WTC11 (cell line): ENCODE measurements around the gene OR2G3. TPM values are rescaled to one million over a fixed set of nuclear protein-coding genes. Genes with fewer than 3 reads are reported as not detected.

ENCODE experiments used
- ATAC-seq: fragments of 200-7000 bp; cut with Tn5 transposase; 2 replicates; pipeline ENCODE4 v1.10.0; 2021; ENCODE audit warnings: mild to moderate bottlenecking, moderate library complexity
- CTCF ChIA-PET: fragments of 300-600 bp; sonication (Branson Sonifier 250); formaldehyde crosslinking; loops from one replicate; lab custom pipeline; 2021; ENCODE audit warnings: antibody characterized with exemption; lab: Charles Lee
- POLR2A ChIA-PET: fragments of 350-600 bp; sonication (Branson Sonifier 250); formaldehyde crosslinking; loops from one replicate; lab custom pipeline; 2021; ENCODE audit warnings: antibody characterized with exemption; lab: Charles Lee
- DNase-seq: peaks from one replicate; pipeline ENCODE4 v3.0.0; 2021; ENCODE audit warnings: low spot score
- H3K27ac Mint-ChIP-seq: 2 replicates; pipeline ENCODE4 v1.8.0; 2021; ENCODE audit warnings: mixed read lengths
- H3K27me3 Mint-ChIP-seq: 2 replicates; pipeline ENCODE4 v1.8.0; 2021; ENCODE audit warnings: low read depth, mild to moderate bottlenecking, moderate library complexity, mixed read lengths
- H3K36me3 Mint-ChIP-seq: 2 replicates; pipeline ENCODE4 v1.8.0; 2021; ENCODE audit warnings: mixed read lengths
- H3K4me1 Mint-ChIP-seq: 2 replicates; pipeline ENCODE4 v1.8.0; 2022; ENCODE audit warnings: mixed read lengths
- H3K4me3 Mint-ChIP-seq: 2 replicates; pipeline ENCODE4 v1.8.0; 2021; ENCODE audit warnings: mild to moderate bottlenecking, moderate library complexity, mixed read lengths
- H3K9me3 Mint-ChIP-seq: 2 replicates; pipeline ENCODE4 v1.8.0; 2021; ENCODE audit warnings: mixed read lengths
- ATF1 ChIP-seq: sonication (generic); formaldehyde crosslinking; IDR thresholded peaks from 2 replicates; pipeline ENCODE4 v1.8.1; 2023; ENCODE audit warnings: mild to moderate bottlenecking, moderate library complexity, missing genetic modification reagents
- EMX1 ChIP-seq: fragments of 250-450 bp; sonication (Bioruptor Pico); IDR thresholded peaks from 2 replicates; pipeline ENCODE4 v1.8.0; 2021; ENCODE audit warnings: mild to moderate bottlenecking
- ETV6 ChIP-seq: sonication (generic); formaldehyde crosslinking; IDR thresholded peaks from 2 replicates; pipeline ENCODE4 v1.8.1; 2022; ENCODE audit warnings: mild to moderate bottlenecking, missing genetic modification reagents
- FOXJ3 ChIP-seq: sonication (generic); formaldehyde crosslinking; IDR thresholded peaks from 2 replicates; pipeline ENCODE4 v1.9.0; 2021; ENCODE audit warnings: missing genetic modification reagents, mild to moderate bottlenecking, borderline replicate concordance
- FOXK1 ChIP-seq: sonication (generic); formaldehyde crosslinking; IDR thresholded peaks from 2 replicates; pipeline ENCODE4 v1.8.0; 2022; ENCODE audit warnings: mild to moderate bottlenecking, moderate library complexity, missing genetic modification reagents
- GABPB1 ChIP-seq: sonication (generic); formaldehyde crosslinking; IDR thresholded peaks from 2 replicates; pipeline ENCODE4 v1.8.1; 2023; ENCODE audit warnings: mild to moderate bottlenecking, missing genetic modification reagents
- IRF2 ChIP-seq: sonication (generic); formaldehyde crosslinking; IDR thresholded peaks from 2 replicates; pipeline ENCODE4 v1.8.0; 2022; ENCODE audit warnings: low read depth, missing genetic modification reagents, borderline replicate concordance
- NFYB ChIP-seq: sonication (generic); formaldehyde crosslinking; conservative IDR thresholded peaks from 2 replicates; pipeline ENCODE4 v1.8.0; 2022; ENCODE audit warnings: low read depth, missing genetic modification reagents
- PRRX2 ChIP-seq: fragments of 250-450 bp; sonication (Bioruptor Pico); IDR thresholded peaks from 2 replicates; pipeline ENCODE4 v1.8.0; 2021; ENCODE audit warnings: mild to moderate bottlenecking
- SOX15 ChIP-seq: fragments of 250-450 bp; sonication (Bioruptor Pico); IDR thresholded peaks from 2 replicates; pipeline ENCODE4 v1.9.0; 2021; ENCODE audit warnings: mild to moderate bottlenecking
- TEAD4 ChIP-seq: sonication (generic); formaldehyde crosslinking; IDR thresholded peaks from 2 replicates; pipeline ENCODE4 v1.8.0; 2022; ENCODE audit warnings: mild to moderate bottlenecking, missing genetic modification reagents
- ZNF121 ChIP-seq: sonication (generic); formaldehyde crosslinking; IDR thresholded peaks from 2 replicates; pipeline ENCODE4 v1.8.0; 2023; ENCODE audit warnings: missing genetic modification reagents
- ZNF138 ChIP-seq: sonication (generic); formaldehyde crosslinking; conservative IDR thresholded peaks from 2 replicates; pipeline ENCODE4 v1.8.1; 2022; ENCODE audit warnings: mild to moderate bottlenecking, moderate library complexity, missing genetic modification reagents
- ZNF219 ChIP-seq: sonication (generic); formaldehyde crosslinking; IDR thresholded peaks from 2 replicates; pipeline ENCODE4 v1.8.0; 2023; ENCODE audit warnings: missing genetic modification reagents, mild to moderate bottlenecking, borderline replicate concordance
- ZNF263 ChIP-seq: sonication (generic); formaldehyde crosslinking; IDR thresholded peaks from 2 replicates; pipeline ENCODE4 v1.8.1; 2022; ENCODE audit warnings: low read depth, mild to moderate bottlenecking, moderate library complexity, missing genetic modification reagents
- ZNF317 ChIP-seq: sonication (generic); formaldehyde crosslinking; IDR thresholded peaks from 2 replicates; pipeline ENCODE4 v1.8.1; 2023; ENCODE audit warnings: low read depth, mild to moderate bottlenecking, moderate library complexity, missing genetic modification reagents, borderline replicate concordance
- total RNA-seq: library from RNA; stranded (reverse); gene quantifications from 3 replicates; pipeline ENCODE4 v1.2.3, GENCODE V29; 2021
- TF ChIP-seq, protein P1 (sequence below): sonication (generic); formaldehyde crosslinking; conservative IDR thresholded peaks from 2 replicates; pipeline ENCODE4 v1.8.1; 2022; ENCODE audit warnings: mild to moderate bottlenecking, missing genetic modification reagents
- TF ChIP-seq, protein P2 (sequence below): fragments of 250-450 bp; sonication (Bioruptor Pico); IDR thresholded peaks from 2 replicates; pipeline ENCODE4 v2.1.2; 2022; ENCODE audit warnings: mild to moderate bottlenecking, moderate library complexity
- TF ChIP-seq, protein P3 (sequence below): fragments of 250-450 bp; sonication (Bioruptor Pico); IDR thresholded peaks from 2 replicates; pipeline ENCODE4 v1.9.0; 2021; ENCODE audit warnings: mild to moderate bottlenecking
- TF ChIP-seq, protein P4 (sequence below): fragments of 250-450 bp; sonication (Bioruptor Pico); IDR thresholded peaks from 2 replicates; pipeline ENCODE4 v1.9.0; 2021; ENCODE audit warnings: mild to moderate bottlenecking
- TF ChIP-seq, protein P5 (sequence below): fragments of 250-450 bp; sonication (Bioruptor Pico); IDR thresholded peaks from 2 replicates; pipeline ENCODE4 v1.9.0; 2021; ENCODE audit warnings: moderate library complexity, mild to moderate bottlenecking, inconsistent platforms, borderline replicate concordance

OR2G3 gene
- total RNA-seq, 1 experiment from 2014 or later, result not detected

DNA sequence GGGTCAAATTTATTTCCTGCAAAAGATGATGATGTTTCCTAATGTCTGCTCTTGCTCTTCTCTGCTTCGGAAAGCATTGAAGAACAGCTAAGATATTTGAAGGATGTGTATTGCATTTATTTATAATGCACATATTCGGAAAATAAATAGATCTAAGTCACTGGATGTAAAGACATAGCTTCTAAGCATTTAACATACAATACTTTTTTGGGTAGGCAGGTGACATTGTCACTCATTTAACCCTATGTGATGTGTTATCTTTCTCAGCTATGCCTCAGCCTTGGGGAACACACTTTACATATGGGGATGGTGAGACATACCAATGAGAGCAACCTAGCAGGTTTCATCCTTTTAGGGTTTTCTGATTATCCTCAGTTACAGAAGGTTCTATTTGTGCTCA lies 17.3 kb upstream of the OR2G3 start, which contains the start of gene OR2G2:
Gene OR2G2, plus strand, starts transcription at position 301 of the 400 bp plus-strand sequence. Its CDS starts 0 bp downstream, at position 301.
- CTCF ChIA-PET, result interaction anchor here (1.0 kb wide), 1 partner anchor 11 kb away, joined by 3 read pairs; no protein-coding TSS in a partner anchor
- ATAC-seq, result no peak
- no peaks in the 10 kb centered on the region for H3K36me3 Mint-ChIP-seq
- DNase-seq, result no peak
- POLR2A ChIA-PET, result no interaction called here
- H3K27ac Mint-ChIP-seq, result no peak within 1 kb of the TSS
- TF ChIP-seq EMX1 (CRISPR knock-in tag) (no peak), SOX15 (CRISPR knock-in tag) (no peak), ATF1 (CRISPR knock-in tag) (no peak), GABPB1 (CRISPR knock-in tag) (no peak), ZNF121 (CRISPR knock-in tag) (no peak), TEAD4 (CRISPR knock-in tag) (no peak), ZNF219 (no peak), ZNF263 (CRISPR knock-in tag) (no peak)
- TF ChIP-seq, protein P1, sequence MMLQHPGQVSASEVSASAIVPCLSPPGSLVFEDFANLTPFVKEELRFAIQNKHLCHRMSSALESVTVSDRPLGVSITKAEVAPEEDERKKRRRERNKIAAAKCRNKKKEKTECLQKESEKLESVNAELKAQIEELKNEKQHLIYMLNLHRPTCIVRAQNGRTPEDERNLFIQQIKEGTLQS (CRISPR knock-in tag), result no peak
- H3K27me3 Mint-ChIP-seq, result no peaks in the 10 kb centered on the region; the same call in 1 of the 2 replicates
- peaks cover 17% of the 10 kb centered on the region for H3K9me3 Mint-ChIP-seq
- H3K4me3 Mint-ChIP-seq, result no peak within 1 kb of the TSS
- H3K4me1 Mint-ChIP-seq, result no peaks in the 10 kb centered on the region

DNA sequence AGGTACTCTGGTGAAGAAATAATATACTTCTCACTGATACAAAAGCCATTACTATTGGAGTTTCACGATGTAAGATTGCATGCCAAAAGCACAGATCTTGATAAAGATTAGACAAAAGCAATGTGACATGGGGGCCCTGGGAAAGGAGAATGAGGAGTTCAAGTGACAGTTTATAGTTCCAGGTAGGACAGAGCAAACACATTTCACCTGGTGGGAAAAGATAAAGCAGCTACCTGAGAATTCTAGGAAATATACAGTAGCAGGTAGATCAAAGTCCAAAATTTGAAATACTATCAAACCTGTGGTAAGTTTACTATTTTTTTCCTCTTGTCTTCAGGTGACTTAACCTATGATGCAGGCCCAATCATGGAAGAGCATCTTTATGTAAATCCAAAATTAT lies 8.0 kb downstream of the OR2G3 start:
- Mint-ChIP-seq H3K9me3 (peaks cover 20% of the 10 kb centered on the region), H3K27ac (no peak overlapping the region), H3K4me3 (no peak overlapping the region), H3K4me1 (no peaks in the 10 kb centered on the region), H3K27me3 (peaks cover 3% of the 10 kb centered on the region; the same call in 1 of the 2 replicates)
- ATAC-seq, result no peak
- POLR2A ChIA-PET, result no interaction called here
- CTCF ChIA-PET, result no interaction called here
- TF ChIP-seq, protein P2, sequence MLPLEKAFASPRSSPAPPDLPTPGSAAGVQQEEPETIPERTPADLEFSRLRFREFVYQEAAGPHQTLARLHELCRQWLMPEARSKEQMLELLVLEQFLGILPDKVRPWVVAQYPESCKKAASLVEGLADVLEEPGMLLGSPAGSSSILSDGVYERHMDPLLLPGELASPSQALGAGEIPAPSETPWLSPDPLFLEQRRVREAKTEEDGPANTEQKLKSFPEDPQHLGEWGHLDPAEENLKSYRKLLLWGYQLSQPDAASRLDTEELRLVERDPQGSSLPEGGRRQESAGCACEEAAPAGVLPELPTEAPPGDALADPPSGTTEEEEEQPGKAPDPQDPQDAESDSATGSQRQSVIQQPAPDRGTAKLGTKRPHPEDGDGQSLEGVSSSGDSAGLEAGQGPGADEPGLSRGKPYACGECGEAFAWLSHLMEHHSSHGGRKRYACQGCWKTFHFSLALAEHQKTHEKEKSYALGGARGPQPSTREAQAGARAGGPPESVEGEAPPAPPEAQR (CRISPR knock-in tag), result no peak
- TF ChIP-seq ETV6 (CRISPR knock-in tag) (no peak), IRF2 (CRISPR knock-in tag) (no peak), ZNF138 (CRISPR knock-in tag) (no peak), NFYB (CRISPR knock-in tag) (no peak), FOXK1 (CRISPR knock-in tag) (no peak), ZNF121 (CRISPR knock-in tag) (no peak), ZNF317 (no peak), PRRX2 (CRISPR knock-in tag) (no peak), FOXJ3 (CRISPR knock-in tag) (no peak)
- TF ChIP-seq, protein P3, sequence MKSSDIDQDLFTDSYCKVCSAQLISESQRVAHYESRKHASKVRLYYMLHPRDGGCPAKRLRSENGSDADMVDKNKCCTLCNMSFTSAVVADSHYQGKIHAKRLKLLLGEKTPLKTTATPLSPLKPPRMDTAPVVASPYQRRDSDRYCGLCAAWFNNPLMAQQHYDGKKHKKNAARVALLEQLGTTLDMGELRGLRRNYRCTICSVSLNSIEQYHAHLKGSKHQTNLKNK (CRISPR knock-in tag), result no peak
- TF ChIP-seq, protein P4, sequence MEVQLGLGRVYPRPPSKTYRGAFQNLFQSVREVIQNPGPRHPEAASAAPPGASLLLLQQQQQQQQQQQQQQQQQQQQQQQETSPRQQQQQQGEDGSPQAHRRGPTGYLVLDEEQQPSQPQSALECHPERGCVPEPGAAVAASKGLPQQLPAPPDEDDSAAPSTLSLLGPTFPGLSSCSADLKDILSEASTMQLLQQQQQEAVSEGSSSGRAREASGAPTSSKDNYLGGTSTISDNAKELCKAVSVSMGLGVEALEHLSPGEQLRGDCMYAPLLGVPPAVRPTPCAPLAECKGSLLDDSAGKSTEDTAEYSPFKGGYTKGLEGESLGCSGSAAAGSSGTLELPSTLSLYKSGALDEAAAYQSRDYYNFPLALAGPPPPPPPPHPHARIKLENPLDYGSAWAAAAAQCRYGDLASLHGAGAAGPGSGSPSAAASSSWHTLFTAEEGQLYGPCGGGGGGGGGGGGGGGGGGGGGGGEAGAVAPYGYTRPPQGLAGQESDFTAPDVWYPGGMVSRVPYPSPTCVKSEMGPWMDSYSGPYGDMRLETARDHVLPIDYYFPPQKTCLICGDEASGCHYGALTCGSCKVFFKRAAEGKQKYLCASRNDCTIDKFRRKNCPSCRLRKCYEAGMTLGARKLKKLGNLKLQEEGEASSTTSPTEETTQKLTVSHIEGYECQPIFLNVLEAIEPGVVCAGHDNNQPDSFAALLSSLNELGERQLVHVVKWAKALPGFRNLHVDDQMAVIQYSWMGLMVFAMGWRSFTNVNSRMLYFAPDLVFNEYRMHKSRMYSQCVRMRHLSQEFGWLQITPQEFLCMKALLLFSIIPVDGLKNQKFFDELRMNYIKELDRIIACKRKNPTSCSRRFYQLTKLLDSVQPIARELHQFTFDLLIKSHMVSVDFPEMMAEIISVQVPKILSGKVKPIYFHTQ, result no peak
- TF ChIP-seq, protein P5, sequence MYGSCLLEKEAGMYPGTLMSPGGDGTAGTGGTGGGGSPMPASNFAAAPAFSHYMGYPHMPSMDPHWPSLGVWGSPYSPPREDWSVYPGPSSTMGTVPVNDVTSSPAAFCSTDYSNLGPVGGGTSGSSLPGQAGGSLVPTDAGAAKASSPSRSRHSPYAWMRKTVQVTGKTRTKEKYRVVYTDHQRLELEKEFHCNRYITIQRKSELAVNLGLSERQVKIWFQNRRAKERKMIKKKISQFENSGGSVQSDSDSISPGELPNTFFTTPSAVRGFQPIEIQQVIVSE (CRISPR knock-in tag), result no peak
- TF ChIP-seq, all 79 proteins: peak for 0
- no peaks in the 10 kb centered on the region for H3K36me3 Mint-ChIP-seq
- DNase-seq, result no peak
